ENCODE results near the gene SEMA6D. TPM values are rescaled to one million over a fixed set of nuclear protein-coding genes. Genes with fewer than 3 reads are reported as not detected.
"Not testable (repeated sequence)": the region's sequence is repeated elsewhere in the genome, so short reads cannot be mapped to it uniquely, and the experiment has no call there.

SEMA6D gene
- total RNA-seq, 6 experiments from 2014 or later, result 0.74 to 4.4 (median 1.7) TPM

DNA sequence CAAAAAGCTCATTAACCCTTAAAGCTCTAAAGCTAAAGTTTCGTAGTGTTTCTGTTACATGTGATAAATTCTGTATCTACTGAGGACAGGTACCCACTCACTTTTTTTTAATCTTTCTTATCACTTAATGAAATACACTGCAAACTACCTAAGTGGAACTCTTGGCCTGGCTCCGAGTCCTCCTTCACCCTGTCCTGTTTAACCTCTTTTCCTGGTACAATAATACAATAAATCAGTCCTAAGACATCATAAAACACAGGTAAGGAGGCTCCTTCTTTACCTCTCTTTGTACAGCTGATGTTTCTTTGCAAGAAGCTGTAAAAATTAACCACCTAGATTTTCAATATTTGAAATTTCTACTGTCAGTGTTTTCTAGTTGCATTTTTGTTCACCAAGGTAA lies 15.8 kb downstream of the SEMA6D start:
- TF ChIP-seq POLR2A (IDR thresholded peaks at IDR 0.05), result no peak
- TF ChIP-seq, protein P1, sequence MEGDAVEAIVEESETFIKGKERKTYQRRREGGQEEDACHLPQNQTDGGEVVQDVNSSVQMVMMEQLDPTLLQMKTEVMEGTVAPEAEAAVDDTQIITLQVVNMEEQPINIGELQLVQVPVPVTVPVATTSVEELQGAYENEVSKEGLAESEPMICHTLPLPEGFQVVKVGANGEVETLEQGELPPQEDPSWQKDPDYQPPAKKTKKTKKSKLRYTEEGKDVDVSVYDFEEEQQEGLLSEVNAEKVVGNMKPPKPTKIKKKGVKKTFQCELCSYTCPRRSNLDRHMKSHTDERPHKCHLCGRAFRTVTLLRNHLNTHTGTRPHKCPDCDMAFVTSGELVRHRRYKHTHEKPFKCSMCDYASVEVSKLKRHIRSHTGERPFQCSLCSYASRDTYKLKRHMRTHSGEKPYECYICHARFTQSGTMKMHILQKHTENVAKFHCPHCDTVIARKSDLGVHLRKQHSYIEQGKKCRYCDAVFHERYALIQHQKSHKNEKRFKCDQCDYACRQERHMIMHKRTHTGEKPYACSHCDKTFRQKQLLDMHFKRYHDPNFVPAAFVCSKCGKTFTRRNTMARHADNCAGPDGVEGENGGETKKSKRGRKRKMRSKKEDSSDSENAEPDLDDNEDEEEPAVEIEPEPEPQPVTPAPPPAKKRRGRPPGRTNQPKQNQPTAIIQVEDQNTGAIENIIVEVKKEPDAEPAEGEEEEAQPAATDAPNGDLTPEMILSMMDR (IDR thresholded peaks at IDR 0.05), result no peak
- intact Hi-C loops (cut with DNase I), result no loop called here
- Histone ChIP-seq H3K36me3 (no peaks in the 10 kb centered on the region), H3K4me3 (no peak overlapping the region), H3K4me1 (no peaks in the 10 kb centered on the region), H3K27ac (no peak overlapping the region), H3K9me3 (no peaks in the 10 kb centered on the region), H3K27me3 (no peaks in the 10 kb centered on the region)
- no peak for ATAC-seq
- DNase-seq, result no peak
- WGBS (ENCODE audit: insufficient coverage, low coverage, low lambda C conversion rate, missing lambda C conversion rate), result 40% methylated on average over 2 of the region's 2 CpGs

DNA sequence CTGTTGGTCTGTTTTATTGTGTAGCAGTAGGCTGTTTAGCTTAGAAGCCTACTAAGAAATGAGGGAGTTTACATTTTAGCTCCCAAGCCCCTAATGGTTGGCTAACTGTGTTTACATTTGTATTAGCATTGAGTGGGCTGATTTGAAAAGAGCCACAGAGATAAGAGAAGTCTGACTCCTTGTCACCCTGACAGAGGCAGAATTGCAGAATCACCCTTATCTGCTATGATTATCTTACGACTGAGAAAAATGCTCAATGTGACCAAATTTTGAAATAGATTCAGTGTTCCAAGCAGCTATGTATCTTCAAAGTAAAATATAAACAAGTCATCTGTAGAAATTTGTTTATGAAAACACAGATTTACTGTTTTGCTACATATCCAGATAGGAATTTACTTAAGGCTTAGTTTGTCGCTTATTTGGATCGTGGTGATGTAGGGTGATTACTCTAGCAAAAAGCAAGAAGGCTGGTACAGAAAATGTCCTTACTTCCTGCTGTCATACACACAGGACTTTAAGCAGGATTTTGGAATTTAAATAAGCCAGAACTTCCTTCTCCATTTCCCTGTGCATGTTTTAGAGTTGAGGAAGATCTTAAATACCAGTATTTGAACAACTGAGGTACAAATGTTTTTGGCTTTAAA lies 19.0 kb downstream of the SEMA6D start:
- H3K4me3 ChIP-seq, result no peak overlapping the region
- ATAC-seq (no peak), DNase-seq (no peak)
- 20% methylated on average over 3 of the region's 3 CpGs for WGBS (ENCODE audit: insufficient coverage, low coverage, low lambda C conversion rate, missing lambda C conversion rate)
- no peak overlapping the region for H3K27ac ChIP-seq
- no peaks in the 10 kb centered on the region for H3K27me3 ChIP-seq
- H3K4me1 ChIP-seq, result no peaks in the 10 kb centered on the region
- H3K36me3 ChIP-seq, result no peaks in the 10 kb centered on the region
- intact Hi-C loops (cut with DNase I), result no loop called here
- TF ChIP-seq, protein P1 (IDR thresholded peaks at IDR 0.05), result no peak
- no peak for TF ChIP-seq POLR2A (IDR thresholded peaks at IDR 0.05)
- no peaks in the 10 kb centered on the region for H3K9me3 ChIP-seq

DNA sequence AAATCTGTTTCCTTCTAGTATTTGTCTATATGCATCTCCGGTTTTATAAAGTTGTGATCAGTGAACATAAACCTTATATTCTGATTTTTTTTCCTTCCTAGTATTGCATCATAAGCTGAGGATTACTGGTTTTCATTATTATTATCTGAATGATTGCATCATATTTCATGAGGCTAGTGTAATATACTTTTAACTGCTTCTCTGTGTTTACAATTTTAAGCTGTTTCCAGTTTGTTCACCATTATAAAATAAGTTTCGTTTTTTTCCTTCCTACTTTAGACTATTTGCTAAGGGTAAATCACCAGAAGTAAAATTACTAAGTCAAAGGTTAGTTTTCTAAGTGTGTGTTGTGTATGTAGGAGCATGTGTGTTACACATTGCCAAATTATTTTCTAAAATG lies 20.2 kb downstream of the SEMA6D start:
- ATAC-seq (no peak), DNase-seq (no peak)
- Histone ChIP-seq H3K4me1 (no peaks in the 10 kb centered on the region), H3K36me3 (no peaks in the 10 kb centered on the region), H3K4me3 (no peak overlapping the region), H3K27ac (no peak overlapping the region), H3K9me3 (no peaks in the 10 kb centered on the region), H3K27me3 (no peaks in the 10 kb centered on the region)
- 38% methylated on average over 2 of the region's 2 CpGs for WGBS (ENCODE audit: insufficient coverage, low coverage, low lambda C conversion rate, missing lambda C conversion rate)
- intact Hi-C loops (cut with DNase I), result no loop called here
- TF ChIP-seq, protein P1 (IDR thresholded peaks at IDR 0.05), result no peak

DNA sequence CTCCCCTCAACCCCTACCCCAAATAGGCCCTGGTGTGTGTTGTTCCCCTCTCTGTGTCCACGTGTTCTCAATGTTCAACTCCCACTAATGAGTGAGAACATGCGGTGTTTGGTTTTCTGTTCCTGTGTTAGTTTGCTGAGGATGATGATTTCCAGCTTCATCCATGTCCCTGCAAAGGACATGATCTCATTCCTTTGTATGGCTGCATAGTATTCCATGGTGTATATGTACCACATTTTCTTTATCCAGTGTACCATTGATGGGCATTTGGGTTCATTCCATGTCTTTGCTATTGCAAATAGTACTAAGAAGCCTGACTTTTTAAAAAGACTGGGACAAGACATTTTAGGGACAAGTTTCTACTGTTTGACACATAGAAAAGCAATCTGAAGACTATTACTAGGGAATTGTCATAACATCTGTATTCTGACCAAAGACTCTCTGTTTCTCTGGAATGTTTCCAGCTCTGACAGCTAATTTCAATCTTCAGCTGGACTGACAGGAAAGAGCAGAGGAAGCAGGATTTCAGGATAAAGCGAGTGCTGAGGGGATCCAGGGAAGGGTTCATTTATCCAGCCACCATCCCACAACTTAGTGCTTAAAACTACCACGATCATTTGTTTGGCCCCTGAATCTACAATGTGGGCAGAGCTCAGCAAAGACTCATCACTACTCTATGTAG lies 21.0 kb downstream of the SEMA6D start:
- intact Hi-C loops (cut with DNase I); ATAC-seq; H3K36me3 ChIP-seq; H3K4me3 ChIP-seq; H3K9me3 ChIP-seq; H3K27ac ChIP-seq; H3K4me1 ChIP-seq; H3K27me3 ChIP-seq; DNase-seq: not testable (repeated sequence)
- 61% methylated on average over 4 of the region's 4 CpGs for WGBS (ENCODE audit: insufficient coverage, low coverage, low lambda C conversion rate, missing lambda C conversion rate)

DNA sequence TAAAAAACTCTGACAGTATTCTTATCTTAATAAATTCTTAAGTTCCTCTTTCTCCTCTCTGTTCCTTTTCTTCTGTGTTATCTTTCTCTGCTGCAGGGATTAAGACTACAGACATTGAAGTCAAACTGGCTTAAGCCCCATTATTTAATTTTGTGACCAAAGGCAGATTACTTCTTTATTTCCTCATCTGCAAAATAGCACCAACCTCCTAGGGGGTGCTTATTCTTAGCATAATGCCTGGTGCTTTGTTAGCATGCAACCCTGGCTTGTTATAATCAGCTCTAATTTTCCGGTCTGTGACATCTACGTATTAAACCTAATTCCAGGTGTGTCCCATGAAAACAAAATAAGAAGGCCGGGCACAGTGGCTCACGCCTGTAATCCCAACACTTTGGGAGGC lies 23.8 kb downstream of the SEMA6D start:
- H3K36me3 ChIP-seq, result no peaks in the 10 kb centered on the region
- intact Hi-C loops (cut with DNase I), result no loop called here
- no peak for TF ChIP-seq POLR2A (IDR thresholded peaks at IDR 0.05)
- TF ChIP-seq, protein P1 (IDR thresholded peaks at IDR 0.05), result no peak
- no peak overlapping the region for H3K4me3 ChIP-seq
- 64% methylated on average over 4 of the region's 4 CpGs for WGBS (ENCODE audit: insufficient coverage, low coverage, low lambda C conversion rate, missing lambda C conversion rate)
- no peak overlapping the region for H3K27ac ChIP-seq
- H3K4me1 ChIP-seq, result no peaks in the 10 kb centered on the region
- no peaks in the 10 kb centered on the region for H3K9me3 ChIP-seq
- ATAC-seq, result no peak
- no peak for DNase-seq
- H3K27me3 ChIP-seq, result no peaks in the 10 kb centered on the region

All from right lobe of liver (tissue), 6 donors.